Measurements from ENCODE around the gene CACNA2D3. TPM values are rescaled to one million over a fixed set of nuclear protein-coding genes. Genes with fewer than 3 reads are reported as not detected.
"Not testable (repeated sequence)": the region's sequence is repeated elsewhere in the genome, so short reads cannot be mapped to it uniquely, and the experiment has no call there.

The CACNA2D3 gene
- total RNA-seq, 6 donors from 2014 or later = 2.9 to 16.8 (median 4.9) TPM

- TF ChIP-seq CTCF (IDR thresholded peaks at IDR 0.05) (no peak), POLR2A (IDR thresholded peaks at IDR 0.05) (no peak), EP300 (IDR thresholded peaks at IDR 0.05) (no peak), POLR2AphosphoS5 (IDR thresholded peaks at IDR 0.05) (no peak)
- Histone ChIP-seq H3K4me1 (no peaks in the 10 kb centered on the region), H3K9me3 (peaks cover 0 to 10% (median 2%) of the 10 kb centered on the region in 4 donors), H3K27ac (no peak overlapping the region), H3K36me3 (no peaks in the 10 kb centered on the region), H3K4me3 (no peak overlapping the region), H3K27me3 (no peaks in the 10 kb centered on the region)
- 60 to 64% methylated on average over 2 of the region's 2 CpGs for WGBS, 2 donors
- DNase-seq = no peak
- ATAC-seq (ENCODE audit: low FRiP score in 2 of 2) = no peak
These were observed 336.0 kb downstream of the CACNA2D3 start for GRCh38 chr3:54458357-54458756.

DNA sequence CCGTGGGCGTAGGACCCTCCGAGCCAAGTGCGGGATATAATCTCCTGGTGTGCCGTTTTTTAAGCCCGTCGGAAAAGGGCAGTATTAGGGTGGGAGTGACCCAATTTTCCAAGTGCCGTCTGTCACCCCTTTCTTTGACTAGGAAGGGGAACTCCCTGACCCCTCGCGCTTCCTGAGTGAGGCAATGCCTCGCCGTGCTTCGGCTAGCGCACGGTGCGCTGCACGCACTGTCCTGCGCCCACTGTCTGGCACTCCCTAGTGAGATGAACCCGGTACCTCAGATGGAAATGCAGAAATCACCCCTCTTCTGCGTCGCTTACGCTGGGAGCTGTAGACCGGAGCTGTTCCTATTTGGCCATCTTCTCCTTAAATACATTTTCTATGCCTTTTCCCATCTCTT is 342.2 kb downstream of the CACNA2D3 start:
- H3K36me3 ChIP-seq; H3K4me3 ChIP-seq; H3K4me1 ChIP-seq; H3K27me3 ChIP-seq; H3K27ac ChIP-seq; H3K9me3 ChIP-seq; ATAC-seq (ENCODE audit: low FRiP score in 2 of 2): not testable (repeated sequence)
- 96% methylated on average over 23 of the region's 23 CpGs for WGBS, 2 donors
- peak in 1 of 2 donors; percentile 25 for DNase-seq

GRCh38 chr3:54476891-54477290 is 354.5 kb downstream of the CACNA2D3 start:
- Histone ChIP-seq H3K4me3 (no peak overlapping the region), H3K4me1 (no peaks in the 10 kb centered on the region), H3K9me3 (peaks cover 0 to 5% (median 2%) of the 10 kb centered on the region in 4 donors), H3K36me3 (no peaks in the 10 kb centered on the region), H3K27me3 (no peaks in the 10 kb centered on the region), H3K27ac (no peak overlapping the region)
- TF ChIP-seq POLR2AphosphoS5 (IDR thresholded peaks at IDR 0.05) (no peak), CTCF (IDR thresholded peaks at IDR 0.05) (no peak), POLR2A (IDR thresholded peaks at IDR 0.05) (no peak)
- no peak for ATAC-seq (ENCODE audit: low FRiP score in 2 of 2)
- no peak for DNase-seq

DNA sequence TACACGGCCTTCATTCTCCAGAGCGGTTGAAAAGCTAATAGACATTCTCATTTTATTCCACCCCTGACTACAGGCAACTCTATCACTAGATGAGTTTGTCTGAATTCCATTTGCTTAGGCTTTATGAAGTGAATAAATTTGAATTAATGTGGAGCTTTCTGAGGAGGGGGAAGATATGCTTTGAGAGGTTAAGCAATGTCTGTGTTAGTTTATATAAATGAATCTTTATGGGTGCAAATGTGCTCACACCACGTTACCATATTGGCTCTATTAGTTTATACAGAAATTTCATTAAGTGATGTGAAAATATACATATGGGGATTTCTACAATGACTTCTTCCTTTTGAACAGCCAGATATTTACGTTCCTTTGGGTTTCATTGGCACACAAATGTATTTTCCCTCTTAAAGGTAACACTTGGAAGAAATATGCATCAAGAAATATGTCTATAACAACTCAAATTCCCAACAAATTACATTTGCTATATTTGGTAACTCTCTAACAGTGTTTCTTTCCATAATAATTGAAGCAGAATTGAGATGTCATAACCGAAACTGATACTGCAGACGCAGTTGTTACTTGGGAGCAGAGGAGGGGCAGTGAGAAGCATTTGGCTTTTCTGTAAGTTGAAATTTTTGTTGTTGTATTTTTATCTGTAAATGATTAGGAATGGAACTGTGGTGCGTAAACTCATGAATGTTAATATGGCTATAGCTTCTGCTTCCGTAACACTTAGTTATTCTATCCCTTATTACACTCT is 359.4 kb downstream of the CACNA2D3 start:
- TF ChIP-seq POLR2AphosphoS5 (IDR thresholded peaks at IDR 0.05) = no peak
- TF ChIP-seq CTCF (IDR thresholded peaks at IDR 0.05) = no peak
- no peak for TF ChIP-seq POLR2A (IDR thresholded peaks at IDR 0.05)
- TF ChIP-seq EP300 (IDR thresholded peaks at IDR 0.05) = no peak
- no peak for ATAC-seq (ENCODE audit: low FRiP score in 2 of 2)
- Histone ChIP-seq H3K27ac (no peak overlapping the region), H3K4me1 (no peaks in the 10 kb centered on the region), H3K9me3 (no peaks in the 10 kb centered on the region), H3K36me3 (no peaks in the 10 kb centered on the region), H3K4me3 (no peak overlapping the region), H3K27me3 (no peaks in the 10 kb centered on the region)
- WGBS, 2 donors = 65 to 71% methylated on average over 8 of the region's 8 CpGs
- DNase-seq = no peak

GRCh38 chr3:54484334-54484733 is 362.0 kb downstream of the CACNA2D3 start:
- no peaks in the 10 kb centered on the region for H3K36me3 ChIP-seq
- no peak for ATAC-seq (ENCODE audit: low FRiP score in 2 of 2)
- no peaks in the 10 kb centered on the region for H3K4me1 ChIP-seq
- no peak overlapping the region for H3K4me3 ChIP-seq
- H3K9me3 ChIP-seq = no peaks in the 10 kb centered on the region
- no peak for DNase-seq
- TF ChIP-seq CTCF (IDR thresholded peaks at IDR 0.05) (no peak), EP300 (IDR thresholded peaks at IDR 0.05) (no peak), POLR2AphosphoS5 (IDR thresholded peaks at IDR 0.05) (no peak), POLR2A (IDR thresholded peaks at IDR 0.05) (no peak)
- H3K27ac ChIP-seq = no peak overlapping the region
- H3K27me3 ChIP-seq = no peaks in the 10 kb centered on the region
- WGBS, 2 donors = 86% methylated on average over 6 of the region's 6 CpGs

All from upper lobe of left lung (tissue), 6 donors.